Stimulated activated CD8-positive, alpha-beta memory T cell treated with anti-CD3 and anti-CD28 coated beads, Interleukin-4, amount 100 ng/mL, for 24 hours (primary cell): Measurements from ENCODE around the gene DDRGK1.
"Not testable (repeated sequence)": the region's sequence is repeated elsewhere in the genome, so short reads cannot be mapped to it uniquely, and the experiment has no call there.

Source experiments
- DNase-seq: peaks from one replicate; pipeline ENCODE4 v3.0.0-alpha.2; 2020; ENCODE audit warnings: low read depth

The DDRGK1 gene

GRCh38 chr20:3215359-3215917, 11.0 kb upstream of the DDRGK1 start:
- DNase-seq, result not testable (repeated sequence)

GRCh38 chr20:3213226-3213625, 8.7 kb upstream of the DDRGK1 start:
- no peak for DNase-seq

- no peak for DNase-seq
Measured at GRCh38 chr20:3210346-3210745, 5.9 kb upstream of the DDRGK1 start.

- DNase-seq, result no peak
Measured at GRCh38 chr20:3209946-3210317, 5.5 kb upstream of the DDRGK1 start.

GRCh38 chr20:3209257-3209945, 4.9 kb upstream of the DDRGK1 start, which contains the start of gene ITPA:
TSS of gene ITPA (plus strand) at chr20:3209498. CDS start at chr20:3209552, 54 bp downstream.
- peak; percentile 48 for DNase-seq

- DNase-seq, result no peak
Measured at GRCh38 chr20:3208786-3209256, 4.3 kb upstream of the DDRGK1 start.

GRCh38 chr20:3203315-3204123, 963 bp downstream of the DDRGK1 start:
- DNase-seq, result peak; percentile 13

- no peak for DNase-seq
Measured at GRCh38 chr20:3202965-3203314, 1.5 kb downstream of the DDRGK1 start.

GRCh38 chr20:3199976-3200755, 4.3 kb downstream of the DDRGK1 start:
- no peak for DNase-seq

GRCh38 chr20:3199206-3199605, 5.3 kb downstream of the DDRGK1 start:
- DNase-seq, result no peak

- no peak for DNase-seq
Measured at GRCh38 chr20:3195590-3196237, 8.8 kb downstream of the DDRGK1 start.

GRCh38 chr20:3194617-3195280, 9.7 kb downstream of the DDRGK1 start:
- no peak for DNase-seq

- no peak for DNase-seq
Measured at GRCh38 chr20:3193806-3194616, 10.5 kb downstream of the DDRGK1 start.

GRCh38 chr20:3192226-3193015, 12.1 kb downstream of the DDRGK1 start:
- no peak for DNase-seq

GRCh38 chr20:3190681-3191111, 13.8 kb downstream of the DDRGK1 start:
- DNase-seq, result no peak

GRCh38 chr20:3189561-3190131, 14.8 kb downstream of the DDRGK1 start:
- DNase-seq, result no peak

GRCh38 chr20:3188823-3189413, 15.6 kb downstream of the DDRGK1 start:
- DNase-seq, result no peak

- DNase-seq, result not testable (repeated sequence)
Measured at GRCh38 chr20:3187861-3188260, 16.6 kb downstream of the DDRGK1 start.
